Astrocyte of the hippocampus (primary cell): ENCODE measurements around the gene ZNF653.
A peak's percentile ranks its signal among the peaks of the same experiment; 100 is the strongest.
"Not testable (repeated sequence)": the region's sequence is repeated elsewhere in the genome, so short reads cannot be mapped to it uniquely, and the experiment has no call there.

Experiments used
- DNase-seq: peaks from one replicate; pipeline ENCODE4 v3.0.0; 2011; ENCODE audit warnings: low read depth, low spot score

ZNF653 gene

DNA sequence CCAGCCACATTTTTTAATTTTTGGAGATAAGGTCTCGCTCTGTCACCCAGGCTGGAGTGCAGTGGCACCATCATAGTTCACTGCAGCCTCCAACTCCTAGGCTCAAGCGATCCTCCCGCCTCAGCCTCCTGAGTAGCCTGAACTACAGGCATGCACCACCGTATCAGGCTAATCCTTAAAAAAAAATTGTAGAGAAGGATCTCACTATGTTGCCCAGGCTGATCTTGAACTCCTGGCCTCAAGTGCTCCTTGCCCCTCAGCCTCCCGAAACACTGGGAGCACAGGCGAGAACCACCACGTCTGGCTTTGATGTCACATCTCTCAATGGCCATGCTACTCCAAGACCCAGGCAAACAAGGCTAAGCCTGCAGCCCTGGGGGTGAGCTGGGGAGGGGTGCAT lies 49.0 kb downstream of the ZNF653 start:
- DNase-seq = no peak

GRCh38 chr19:11455233-11455554 lies 50.4 kb downstream of the ZNF653 start:
- not testable (repeated sequence) for DNase-seq

- no peak for DNase-seq
Observed at GRCh38 chr19:11453468-11454341, 51.9 kb downstream of the ZNF653 start.

- DNase-seq = no peak
Observed at GRCh38 chr19:11452620-11453310, 52.9 kb downstream of the ZNF653 start.

DNA sequence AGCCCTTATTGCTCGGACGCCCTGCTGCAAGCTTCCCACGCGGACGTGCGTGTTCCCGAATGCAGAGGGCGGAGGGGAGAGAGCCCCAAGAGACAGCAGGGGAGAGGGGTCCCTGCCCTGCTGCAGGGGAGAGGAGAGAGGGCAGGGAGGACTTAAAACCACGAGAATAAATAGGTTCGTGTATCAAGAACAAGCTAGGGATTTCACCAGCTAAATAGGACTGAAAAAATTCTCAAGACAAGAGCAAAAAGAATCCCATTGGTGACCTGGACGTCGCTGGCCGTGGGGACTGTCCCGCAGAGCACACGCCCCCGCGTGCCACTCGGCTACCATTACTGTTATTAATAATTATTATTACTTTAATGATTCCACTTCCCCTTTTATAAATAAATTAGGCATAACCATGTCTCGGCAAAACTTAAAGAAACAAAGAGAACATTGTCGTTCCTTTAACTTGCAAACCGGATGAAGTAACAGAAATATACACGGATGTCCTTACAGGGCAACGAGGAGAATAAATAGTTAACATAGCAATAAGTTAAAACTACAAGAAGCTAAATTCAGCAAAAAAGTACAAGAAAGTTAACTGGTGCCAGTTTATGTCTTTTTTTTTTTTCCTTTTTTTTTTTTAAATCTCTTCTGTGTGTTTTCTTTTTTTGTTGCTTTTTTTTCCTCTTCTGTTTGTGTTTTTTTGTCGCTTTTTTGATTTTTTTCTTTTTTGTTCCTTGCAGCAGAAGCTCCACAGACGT lies 53.6 kb downstream of the ZNF653 start:
- no peak for DNase-seq

- DNase-seq = no peak
Observed at GRCh38 chr19:11451327-11451870, 54.2 kb downstream of the ZNF653 start.

DNA sequence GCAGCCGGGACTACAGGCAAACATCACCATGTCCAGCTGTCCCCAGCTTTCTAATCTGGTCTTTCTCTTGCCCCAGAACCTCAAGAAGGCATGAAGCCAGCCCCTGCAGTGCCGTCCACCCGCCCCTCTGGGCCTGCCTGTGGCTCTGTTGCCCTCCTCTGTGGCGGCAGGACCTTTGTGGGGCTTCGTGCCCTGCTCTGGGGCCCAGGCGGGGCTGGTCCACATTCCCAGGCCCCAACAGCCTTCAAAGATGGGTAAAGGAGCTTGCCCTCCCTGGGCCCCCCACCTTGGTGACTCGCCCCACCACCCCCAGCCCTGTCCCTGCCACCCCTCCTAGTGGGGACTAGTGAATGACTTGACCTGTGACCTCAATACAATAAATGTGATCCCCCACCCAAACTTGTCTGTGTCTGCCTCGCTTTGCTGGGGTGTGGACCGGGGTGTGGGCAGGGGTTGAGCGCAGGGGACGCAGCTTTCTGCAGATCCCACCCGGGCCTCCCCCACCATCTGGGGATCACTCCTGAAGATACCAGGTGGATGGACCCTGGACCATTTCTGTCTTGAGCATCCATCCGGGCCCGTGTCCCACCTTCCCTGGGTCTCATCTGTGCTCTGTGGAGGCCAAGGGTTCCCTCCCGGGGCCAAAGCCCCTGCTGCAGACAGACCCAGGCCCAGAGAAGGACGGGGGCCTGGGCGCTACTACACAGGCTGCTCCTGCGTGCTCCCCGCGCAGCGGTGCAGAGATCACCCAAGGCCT lies 54.9 kb downstream of the ZNF653 start:
- DNase-seq = no peak

- DNase-seq = no peak
Observed at GRCh38 chr19:11448923-11449554, 56.6 kb downstream of the ZNF653 start.

DNA sequence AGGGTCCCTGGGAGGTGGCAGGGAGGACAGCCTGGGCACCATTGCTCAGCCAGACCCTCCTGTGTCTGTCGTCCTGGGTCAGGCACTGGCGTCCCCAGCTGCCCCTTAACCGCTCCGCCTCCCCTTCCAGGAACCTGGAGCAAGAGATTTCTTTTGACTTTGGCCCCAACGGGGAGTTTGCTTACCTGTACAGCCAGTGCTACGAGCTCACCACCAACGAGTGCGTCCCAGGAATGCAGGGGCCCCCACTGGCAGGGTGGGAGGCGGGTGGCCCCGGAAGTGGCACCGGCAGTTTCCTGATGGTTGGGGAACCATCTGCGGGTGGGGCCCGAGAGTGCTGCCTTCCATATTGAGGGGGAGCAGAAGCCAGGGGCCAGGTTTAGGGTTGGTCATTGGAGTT lies 57.2 kb downstream of the ZNF653 start:
- no peak for DNase-seq

DNA sequence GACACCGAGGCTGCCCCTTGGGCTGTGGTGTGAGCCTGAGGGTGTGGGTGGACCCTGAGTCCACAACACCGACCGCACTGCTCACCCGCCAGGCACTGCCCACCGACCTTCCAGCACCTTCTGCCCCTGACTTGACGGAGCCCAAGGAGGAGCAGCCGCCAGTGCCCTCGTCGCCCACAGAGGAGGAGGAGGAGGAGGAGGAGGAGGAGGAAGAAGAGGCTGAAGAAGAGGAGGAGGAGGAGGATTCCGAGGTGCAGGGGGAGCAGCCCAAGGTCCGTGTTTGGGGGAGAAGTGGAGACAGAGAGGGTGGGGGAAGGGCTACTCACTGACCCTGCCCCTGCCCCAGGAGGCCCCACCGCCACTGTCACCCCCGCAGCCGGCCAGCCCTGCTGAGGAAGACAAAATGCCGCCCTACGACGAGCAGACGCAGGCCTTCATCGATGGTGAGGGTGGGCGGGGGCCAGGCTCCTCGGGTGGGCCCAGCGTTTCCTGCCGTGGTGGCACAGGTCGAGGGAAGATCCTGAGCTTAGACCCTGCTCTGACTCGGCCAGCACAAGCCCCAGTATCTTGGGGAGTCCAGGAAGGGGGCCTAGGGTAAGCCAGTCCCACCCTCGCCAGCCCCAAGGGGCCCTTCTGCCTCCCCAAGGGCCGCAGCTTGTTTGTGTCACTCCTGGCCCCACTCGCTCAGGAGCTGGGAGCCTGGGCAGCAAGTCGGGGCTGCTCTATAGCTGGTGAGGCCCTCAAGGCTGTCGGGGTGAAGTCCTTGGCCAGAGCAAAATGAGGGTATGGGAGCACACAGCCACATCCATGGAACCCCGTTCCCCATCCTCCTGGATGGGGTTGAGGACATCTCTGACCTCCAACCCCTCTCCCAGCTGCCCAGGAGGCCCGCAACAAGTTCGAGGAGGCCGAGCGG lies 58.0 kb downstream of the ZNF653 start:
- DNase-seq = no peak

GRCh38 chr19:11446652-11447301 lies 58.9 kb downstream of the ZNF653 start:
- DNase-seq = peak; percentile 56

DNA sequence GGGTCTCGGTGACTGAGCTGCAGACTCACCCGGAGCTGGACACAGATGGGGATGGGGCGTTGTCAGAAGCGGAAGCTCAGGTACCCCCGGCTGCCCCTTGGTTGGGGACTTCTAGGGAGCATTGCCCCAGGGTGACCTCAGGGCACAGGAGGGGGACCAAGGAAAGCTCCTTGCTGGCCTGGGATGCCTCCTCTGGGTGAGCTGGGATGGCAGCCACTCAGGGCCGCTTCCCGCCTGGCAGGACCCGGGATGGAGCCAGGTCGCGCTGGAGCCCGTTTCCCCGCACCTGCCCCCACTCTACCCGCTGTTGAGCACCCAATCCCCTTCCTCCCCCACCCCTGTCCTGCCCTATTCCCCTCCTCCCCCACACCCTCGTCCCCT lies 59.4 kb downstream of the ZNF653 start:
- DNase-seq = no peak

DNA sequence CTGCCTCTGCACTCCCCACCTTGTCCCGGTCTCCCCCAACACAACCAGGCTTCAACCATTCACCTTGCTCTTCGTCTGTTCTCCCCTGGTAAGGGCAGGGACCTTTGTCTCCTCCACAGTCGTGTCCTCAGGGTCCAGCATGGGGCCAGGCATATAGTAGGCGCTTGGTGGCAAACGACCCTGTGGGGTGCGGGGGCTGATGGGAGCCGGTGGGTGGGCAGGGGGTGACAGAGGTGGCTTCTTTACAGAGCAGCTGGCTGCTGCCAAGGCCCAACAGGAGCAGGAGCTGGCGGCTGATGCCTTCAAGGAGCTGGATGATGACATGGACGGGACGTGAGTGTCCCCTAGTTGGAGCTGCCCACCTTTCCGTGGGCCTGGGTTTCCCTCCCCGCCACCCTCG lies 60.5 kb downstream of the ZNF653 start:
- no peak for DNase-seq

DNA sequence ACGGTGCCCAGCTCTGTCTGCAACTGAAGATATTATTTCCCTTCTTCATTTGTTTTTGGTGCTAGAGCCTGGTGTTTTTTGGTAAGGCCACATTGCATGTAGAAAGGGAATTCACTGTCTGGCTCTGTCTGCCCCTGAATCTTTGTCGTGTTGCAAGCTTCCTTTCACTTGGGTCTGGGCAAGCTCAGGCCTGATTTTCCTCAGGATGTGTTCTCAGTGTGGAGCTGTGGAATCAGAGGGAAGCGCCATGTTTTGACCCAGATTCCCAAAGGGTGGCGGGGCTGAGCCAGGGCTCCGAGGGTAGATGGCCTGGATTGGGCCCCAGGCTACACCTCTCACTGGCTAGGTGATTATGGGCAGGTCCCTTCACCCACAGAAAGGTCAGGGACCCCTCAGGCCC lies 61.6 kb downstream of the ZNF653 start:
- DNase-seq = no peak

GRCh38 chr19:11437955-11438354 lies 67.7 kb downstream of the ZNF653 start:
- no peak for DNase-seq

- peak; percentile 51 for DNase-seq
Observed at GRCh38 chr19:11435833-11436313, 69.8 kb downstream of the ZNF653 start.

GRCh38 chr19:11435057-11435832 lies 70.4 kb downstream of the ZNF653 start, which contains the start of the genes ODAD3 and PRKCSH:
Gene ODAD3 (minus strand): TSS chr19:11435121. CDS start chr19:11435016, 105 bp downstream.
Gene PRKCSH (plus strand): TSS chr19:11435635. CDS start chr19:11436118, 483 bp downstream.
- DNase-seq = peak; percentile 100

- DNase-seq = no peak
Observed at GRCh38 chr19:11434703-11435056, 71.0 kb downstream of the ZNF653 start.
